Gastrocnemius medialis (tissue), 4 donors: ENCODE measurements around the gene TXLNB.

ENCODE experiments used
- POLR2A ChIP-seq, 2 donors: fragments of 450-650 bp; IDR thresholded peaks; one replicate each; pipeline ENCODE4 v1.6.1; 2017; ENCODE audit warnings: antibody characterized with exemption in 2 of 2, mild to moderate bottlenecking in 2 of 2, moderate library complexity in 2 of 2
- TF ChIP-seq, protein P1 (sequence below), 5 experiments: fragments of 450-650 bp in 3 of 5; fragments of 200-600 bp in 2 of 5; sonication (generic) in 2 of 5; IDR thresholded peaks in 4 of 5; conservative IDR thresholded peaks in 1 of 5; 1 replicate in 4 of 5; 2 replicates in 1 of 5; pipeline ENCODE4 v1.5.1; 2016 to 2019; ENCODE audit warnings: antibody characterized with exemption in 5 of 5, mild to moderate bottlenecking in 3 of 5, moderate library complexity in 3 of 5

DNA sequence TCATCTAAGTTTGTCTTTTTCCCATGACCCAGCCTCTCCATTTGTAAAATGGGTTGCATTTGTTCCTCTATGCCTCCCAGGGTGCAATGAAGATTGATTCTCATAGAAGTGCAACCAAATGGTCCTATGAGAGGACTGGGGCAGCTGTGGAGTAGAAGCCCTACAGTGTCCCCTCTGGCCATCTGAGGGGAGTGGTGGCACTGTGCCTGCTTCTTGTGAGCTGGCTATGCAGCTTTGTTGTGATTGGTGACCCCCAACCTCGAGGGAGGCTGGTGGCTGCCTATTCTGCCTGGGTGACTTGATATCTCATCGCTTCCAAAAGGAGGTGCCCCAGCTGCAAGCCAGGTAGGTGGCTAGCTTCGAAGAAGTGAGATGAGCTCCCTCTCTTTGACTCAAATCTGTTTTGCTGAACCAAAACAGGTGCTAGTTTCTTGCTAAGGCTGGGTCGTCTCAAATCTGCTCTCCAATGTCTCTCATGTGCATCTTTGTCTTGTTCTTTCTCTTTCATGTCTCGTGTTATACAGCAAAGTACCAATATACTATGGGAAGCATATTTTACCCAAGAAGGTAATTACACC lies 33.9 kb downstream of the TXLNB start:
- TF ChIP-seq, protein P1, sequence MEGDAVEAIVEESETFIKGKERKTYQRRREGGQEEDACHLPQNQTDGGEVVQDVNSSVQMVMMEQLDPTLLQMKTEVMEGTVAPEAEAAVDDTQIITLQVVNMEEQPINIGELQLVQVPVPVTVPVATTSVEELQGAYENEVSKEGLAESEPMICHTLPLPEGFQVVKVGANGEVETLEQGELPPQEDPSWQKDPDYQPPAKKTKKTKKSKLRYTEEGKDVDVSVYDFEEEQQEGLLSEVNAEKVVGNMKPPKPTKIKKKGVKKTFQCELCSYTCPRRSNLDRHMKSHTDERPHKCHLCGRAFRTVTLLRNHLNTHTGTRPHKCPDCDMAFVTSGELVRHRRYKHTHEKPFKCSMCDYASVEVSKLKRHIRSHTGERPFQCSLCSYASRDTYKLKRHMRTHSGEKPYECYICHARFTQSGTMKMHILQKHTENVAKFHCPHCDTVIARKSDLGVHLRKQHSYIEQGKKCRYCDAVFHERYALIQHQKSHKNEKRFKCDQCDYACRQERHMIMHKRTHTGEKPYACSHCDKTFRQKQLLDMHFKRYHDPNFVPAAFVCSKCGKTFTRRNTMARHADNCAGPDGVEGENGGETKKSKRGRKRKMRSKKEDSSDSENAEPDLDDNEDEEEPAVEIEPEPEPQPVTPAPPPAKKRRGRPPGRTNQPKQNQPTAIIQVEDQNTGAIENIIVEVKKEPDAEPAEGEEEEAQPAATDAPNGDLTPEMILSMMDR (IDR thresholded peaks at IDR 0.05 in 4 of 5, conservative IDR thresholded peaks at IDR 0.05 in 1 of 5) = no peak
- TF ChIP-seq POLR2A (IDR thresholded peaks at IDR 0.05) = no peak
